ENCODE measurements around the gene NUTM1.

DNA sequence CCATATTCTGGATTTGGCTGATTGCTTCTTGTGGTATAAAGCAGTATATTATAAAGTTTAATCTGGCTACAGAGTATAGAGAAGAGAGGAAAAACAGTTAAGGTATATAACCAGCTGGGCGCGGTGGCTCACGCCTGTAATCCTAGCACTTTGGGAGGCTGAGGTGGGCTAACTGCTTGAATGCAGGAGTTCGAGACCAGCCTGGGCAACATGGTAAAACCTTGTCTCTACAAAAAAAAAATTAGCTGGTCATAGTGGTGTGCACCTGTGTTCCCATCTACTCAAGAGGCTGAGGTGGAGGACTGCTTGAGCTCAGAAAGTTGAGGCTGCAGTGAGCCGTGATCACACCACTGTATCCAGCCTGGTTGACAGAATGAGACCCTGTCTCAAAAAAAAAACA, 12.8 kb upstream of the NUTM1 start:
- no peak for TF ChIP-seq CTCF (IDR thresholded peaks at IDR 0.05 in 2 of 3, conservative IDR thresholded peaks at IDR 0.05 in 1 of 3; ENCODE audit: borderline replicate concordance in 1 of 3, insufficient read depth in 1 of 3, low read depth in 2 of 3, low read length in 2 of 3)
- no peak for TF ChIP-seq SP1 (IDR thresholded peaks at IDR 0.05; ENCODE audit: low read depth)
- no peak for TF ChIP-seq ZFX (IDR thresholded peaks at IDR 0.05)
- TF ChIP-seq EZH2 (IDR thresholded peaks at IDR 0.05) = no peak
- TF ChIP-seq, protein P1, sequence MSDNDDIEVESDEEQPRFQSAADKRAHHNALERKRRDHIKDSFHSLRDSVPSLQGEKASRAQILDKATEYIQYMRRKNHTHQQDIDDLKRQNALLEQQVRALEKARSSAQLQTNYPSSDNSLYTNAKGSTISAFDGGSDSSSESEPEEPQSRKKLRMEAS (IDR thresholded peaks at IDR 0.05) = no peak
- TF ChIP-seq POLR2A (IDR thresholded peaks at IDR 0.05; ENCODE audit: borderline replicate concordance, extremely low read depth, insufficient read depth, insufficient read length) = no peak
- TF ChIP-seq, protein P2, sequence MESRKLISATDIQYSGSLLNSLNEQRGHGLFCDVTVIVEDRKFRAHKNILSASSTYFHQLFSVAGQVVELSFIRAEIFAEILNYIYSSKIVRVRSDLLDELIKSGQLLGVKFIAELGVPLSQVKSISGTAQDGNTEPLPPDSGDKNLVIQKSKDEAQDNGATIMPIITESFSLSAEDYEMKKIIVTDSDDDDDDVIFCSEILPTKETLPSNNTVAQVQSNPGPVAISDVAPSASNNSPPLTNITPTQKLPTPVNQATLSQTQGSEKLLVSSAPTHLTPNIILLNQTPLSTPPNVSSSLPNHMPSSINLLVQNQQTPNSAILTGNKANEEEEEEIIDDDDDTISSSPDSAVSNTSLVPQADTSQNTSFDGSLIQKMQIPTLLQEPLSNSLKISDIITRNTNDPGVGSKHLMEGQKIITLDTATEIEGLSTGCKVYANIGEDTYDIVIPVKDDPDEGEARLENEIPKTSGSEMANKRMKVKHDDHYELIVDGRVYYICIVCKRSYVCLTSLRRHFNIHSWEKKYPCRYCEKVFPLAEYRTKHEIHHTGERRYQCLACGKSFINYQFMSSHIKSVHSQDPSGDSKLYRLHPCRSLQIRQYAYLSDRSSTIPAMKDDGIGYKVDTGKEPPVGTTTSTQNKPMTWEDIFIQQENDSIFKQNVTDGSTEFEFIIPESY (IDR thresholded peaks at IDR 0.05; ENCODE audit: extremely low read depth, insufficient replicate concordance, low read length) = no peak

All from HCT116 (cell line).